ENCODE measurements around the gene C19orf67. TPM values are rescaled to one million over a fixed set of nuclear protein-coding genes. Genes with fewer than 3 reads are reported as not detected.

C19orf67 gene
- total RNA-seq, 1 experiment from 2014 or later: 0.39 TPM

GRCh38 chr19:14072535-14073260 lies 12.9 kb downstream of the C19orf67 start, which contains the start of gene MISP3:
MISP3 (plus strand) TSS chr19:14072786; CDS start chr19:14073310, 524 bp downstream.
- H3K9me3 Mint-ChIP-seq: no peaks in the 10 kb centered on the region; a peak in 1 of 5 replicates
- Histone ChIP-seq H4K8ac (replicated peaks; ENCODE audit: insufficient read length, low read depth, low read length) (no peak within 1 kb of the TSS), H2BK120ac (ENCODE audit: low read depth, low read length, poor library complexity, severe bottlenecking) (no peak within 1 kb of the TSS), H2BK15ac (ENCODE audit: low read depth, low read length) (no peak within 1 kb of the TSS), H3K56ac (ENCODE audit: insufficient read length, low read depth, low read length) (no peak within 1 kb of the TSS), H3K4me1 (ENCODE audit: insufficient read depth, low read length) (no peaks in the 10 kb centered on the region), H2BK20ac (ENCODE audit: low read depth, low read length, poor library complexity, severe bottlenecking) (no peak within 1 kb of the TSS), H2BK5ac (ENCODE audit: insufficient read length, low read length) (no peak within 1 kb of the TSS), H3K23ac (ENCODE audit: insufficient read length, low read depth, low read length) (no peak within 1 kb of the TSS), H3K23me2 (ENCODE audit: insufficient read length, low read depth, low read length, poor library complexity, severe bottlenecking) (peaks cover 21% of the 10 kb centered on the region), H3K79me1 (ENCODE audit: insufficient read depth, low read depth, low read length, poor library complexity, severe bottlenecking) (no peaks in the 10 kb centered on the region), H2AK5ac (ENCODE audit: insufficient read length, low read length) (no peak within 1 kb of the TSS), H3K4me2 (ENCODE audit: insufficient read depth, insufficient read length, low read length) (peak within 1 kb of the TSS; percentile 70), H3K79me2 (ENCODE audit: insufficient read depth, low read length) (no peaks in the 10 kb centered on the region), H4K5ac (ENCODE audit: insufficient read length, low read depth, low read length) (no peak within 1 kb of the TSS), H3K9me3 (ENCODE audit: control insufficient read depth, low read depth, low read length) (no peaks in the 10 kb centered on the region), H4K91ac (ENCODE audit: insufficient read length, low read depth, low read length) (no peak within 1 kb of the TSS), H3K27me3 (ENCODE audit: insufficient read depth, low read length) (peaks cover 14% of the 10 kb centered on the region; the same call in 1 of the 2 replicates), H4K20me1 (ENCODE audit: control insufficient read depth, insufficient read depth, insufficient read length) (no peaks in the 10 kb centered on the region), H2AFZ (ENCODE audit: low read length) (no peak within 1 kb of the TSS), H3K14ac (ENCODE audit: insufficient read depth, low read length) (no peak within 1 kb of the TSS; the same call in 1 of the 2 replicates), H3K18ac (ENCODE audit: insufficient read length, low read depth, low read length) (no peak within 1 kb of the TSS), H3T11ph (ENCODE audit: low read length) (no peak within 1 kb of the TSS), H3K27ac (ENCODE audit: insufficient read length, low read depth, low read length) (no peak within 1 kb of the TSS), H2BK12ac (ENCODE audit: insufficient read length, low read depth, low read length) (no peak within 1 kb of the TSS), H3K9ac (ENCODE audit: extremely low read depth, insufficient read length, low read length) (no peak within 1 kb of the TSS), H3K4ac (ENCODE audit: low read depth, low read length) (no peak within 1 kb of the TSS)
- peaks cover 68% of the 10 kb centered on the region for H3K27me3 Mint-ChIP-seq (ENCODE audit: low read depth)
- WGBS (ENCODE audit: extremely low coverage, insufficient read length, low lambda C conversion rate): no CpG with 5 or more reads among the region's 51 CpGs
- H3K4me1 Mint-ChIP-seq: peaks cover 7 to 12% of the 10 kb centered on the region in 2 experiments; a peak in 3 of 4 replicates
- no peak for DNase-seq
- no peak within 1 kb of the TSS; a peak in 1 of 7 replicates for H3K27ac Mint-ChIP-seq
- H3K4me3 Mint-ChIP-seq: peak within 1 kb of the TSS; percentile 73 to 86
- no peaks in the 10 kb centered on the region for H3K36me3 Mint-ChIP-seq (ENCODE audit: insufficient read depth in 1 of 3, low read depth in 3 of 3)
- TF ChIP-seq, protein P1, sequence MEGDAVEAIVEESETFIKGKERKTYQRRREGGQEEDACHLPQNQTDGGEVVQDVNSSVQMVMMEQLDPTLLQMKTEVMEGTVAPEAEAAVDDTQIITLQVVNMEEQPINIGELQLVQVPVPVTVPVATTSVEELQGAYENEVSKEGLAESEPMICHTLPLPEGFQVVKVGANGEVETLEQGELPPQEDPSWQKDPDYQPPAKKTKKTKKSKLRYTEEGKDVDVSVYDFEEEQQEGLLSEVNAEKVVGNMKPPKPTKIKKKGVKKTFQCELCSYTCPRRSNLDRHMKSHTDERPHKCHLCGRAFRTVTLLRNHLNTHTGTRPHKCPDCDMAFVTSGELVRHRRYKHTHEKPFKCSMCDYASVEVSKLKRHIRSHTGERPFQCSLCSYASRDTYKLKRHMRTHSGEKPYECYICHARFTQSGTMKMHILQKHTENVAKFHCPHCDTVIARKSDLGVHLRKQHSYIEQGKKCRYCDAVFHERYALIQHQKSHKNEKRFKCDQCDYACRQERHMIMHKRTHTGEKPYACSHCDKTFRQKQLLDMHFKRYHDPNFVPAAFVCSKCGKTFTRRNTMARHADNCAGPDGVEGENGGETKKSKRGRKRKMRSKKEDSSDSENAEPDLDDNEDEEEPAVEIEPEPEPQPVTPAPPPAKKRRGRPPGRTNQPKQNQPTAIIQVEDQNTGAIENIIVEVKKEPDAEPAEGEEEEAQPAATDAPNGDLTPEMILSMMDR (conservative IDR thresholded peaks at IDR 0.05): no peak

Data from H9 (cell line).